ENCODE results near the gene RILP. TPM values are rescaled to one million over a fixed set of nuclear protein-coding genes. Genes with fewer than 3 reads are reported as not detected.
"Not testable (repeated sequence)": the region's sequence is repeated elsewhere in the genome, so short reads cannot be mapped to it uniquely, and the experiment has no call there.

Gene RILP
- 3.4 and 3.8 TPM in 2 replicates for total RNA-seq

GRCh38 chr17:1649844-1650501 lies at the start of gene RILP:
RILP (minus strand) TSS chr17:1649866; CDS start chr17:1649804, 62 bp downstream.
- H3K27me3 ChIP-seq (ENCODE audit: control insufficient read depth, insufficient read depth, low read length), result no peaks in the 10 kb centered on the region
- no peak for TF ChIP-seq CTCF (IDR thresholded peaks at IDR 0.05; ENCODE audit: insufficient read depth, low read length, severe bottlenecking)
- H3K4me3 ChIP-seq (ENCODE audit: low read depth, low read length), result peak within 1 kb of the TSS; percentile 65
- FAIRE-seq, result no peak
- DNase-seq (ENCODE audit: low read depth), result peak; percentile 64
- H3K36me3 ChIP-seq (ENCODE audit: control insufficient read depth, insufficient read depth, low read length), result peaks cover 28% of the 10 kb centered on the region

DNA sequence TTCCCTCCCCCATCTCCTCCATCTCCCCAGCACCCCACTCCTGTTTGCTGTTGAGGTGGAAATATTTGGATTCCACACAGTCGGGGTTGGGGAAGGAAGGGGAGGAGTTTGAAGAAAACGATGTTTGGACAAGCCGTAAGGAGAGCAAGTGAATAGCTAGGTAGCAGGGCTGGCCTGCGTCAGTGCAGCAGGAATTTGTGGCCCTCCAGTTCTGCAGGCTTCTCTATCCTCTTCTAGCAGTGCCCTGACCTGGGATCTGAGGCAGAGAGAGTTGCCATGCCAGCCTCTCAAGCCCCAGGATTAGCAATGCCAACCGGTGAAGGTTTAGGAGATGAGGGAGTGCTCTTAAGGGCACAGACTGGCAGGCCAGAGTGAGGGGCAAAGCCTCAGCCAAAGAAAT lies 48.0 kb upstream of the RILP start:
- no peak overlapping the region for H3K4me3 ChIP-seq (ENCODE audit: low read depth, low read length)
- DNase-seq (ENCODE audit: low read depth) (no peak), FAIRE-seq (no peak)
- no peak for TF ChIP-seq CTCF (IDR thresholded peaks at IDR 0.05; ENCODE audit: insufficient read depth, low read length, severe bottlenecking)
- no peaks in the 10 kb centered on the region for H3K27me3 ChIP-seq (ENCODE audit: control insufficient read depth, insufficient read depth, low read length)
- no peaks in the 10 kb centered on the region for H3K36me3 ChIP-seq (ENCODE audit: control insufficient read depth, insufficient read depth, low read length)

DNA sequence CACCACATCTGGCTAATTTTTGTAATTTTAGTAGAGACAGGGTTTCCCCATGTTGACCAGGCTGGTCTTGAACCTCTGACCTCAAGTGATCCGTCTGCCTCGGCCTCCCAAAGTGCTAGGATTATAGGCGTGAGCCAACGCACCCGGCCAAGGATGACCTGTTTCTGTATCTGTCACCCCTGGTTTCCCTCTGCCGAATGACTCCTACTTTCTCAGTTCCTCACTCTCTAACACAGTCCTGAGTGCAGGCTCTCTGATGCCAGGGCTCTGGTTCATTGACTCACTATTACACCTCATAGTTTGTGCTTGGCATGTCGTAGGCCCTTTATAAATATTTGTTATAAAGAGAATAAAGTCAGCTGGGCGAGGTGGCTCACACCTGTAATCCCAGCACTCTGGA lies 45.7 kb upstream of the RILP start:
- DNase-seq (ENCODE audit: low read depth), result no peak
- no peak for TF ChIP-seq CTCF (IDR thresholded peaks at IDR 0.05; ENCODE audit: insufficient read depth, low read length, severe bottlenecking)
- Histone ChIP-seq H3K4me3 (ENCODE audit: low read depth, low read length) (no peak overlapping the region), H3K36me3 (ENCODE audit: control insufficient read depth, insufficient read depth, low read length) (no peaks in the 10 kb centered on the region), H3K27me3 (ENCODE audit: control insufficient read depth, insufficient read depth, low read length) (no peaks in the 10 kb centered on the region)
- no peak for FAIRE-seq

DNA sequence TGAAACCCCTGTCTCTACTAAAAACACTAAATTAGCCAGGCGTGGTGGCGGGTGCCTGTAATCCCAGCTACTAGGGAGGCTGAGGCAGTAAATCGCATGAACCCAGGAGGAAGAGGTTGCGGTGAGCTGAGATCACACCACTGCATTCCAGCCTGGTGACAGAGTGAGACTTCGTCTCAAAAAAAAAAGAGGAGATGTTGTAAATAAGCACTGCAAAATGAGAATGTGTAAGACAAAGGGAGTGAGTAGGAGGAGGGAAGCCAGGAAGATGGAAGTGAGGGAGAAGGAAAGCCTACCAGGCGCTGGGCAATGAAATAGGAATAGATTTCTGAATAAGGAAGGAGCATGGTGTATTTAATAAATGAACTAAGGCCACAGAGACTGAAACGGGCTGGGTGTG lies 43.7 kb upstream of the RILP start:
- no peaks in the 10 kb centered on the region for H3K27me3 ChIP-seq (ENCODE audit: control insufficient read depth, insufficient read depth, low read length)
- DNase-seq (ENCODE audit: low read depth) (peak; percentile 20), FAIRE-seq (no peak)
- H3K36me3 ChIP-seq (ENCODE audit: control insufficient read depth, insufficient read depth, low read length), result no peaks in the 10 kb centered on the region
- no peak overlapping the region for H3K4me3 ChIP-seq (ENCODE audit: low read depth, low read length)
- no peak for TF ChIP-seq CTCF (IDR thresholded peaks at IDR 0.05; ENCODE audit: insufficient read depth, low read length, severe bottlenecking)

- DNase-seq (ENCODE audit: low read depth) (no peak), FAIRE-seq (no peak)
- H3K27me3 ChIP-seq (ENCODE audit: control insufficient read depth, insufficient read depth, low read length), result no peaks in the 10 kb centered on the region
- H3K36me3 ChIP-seq (ENCODE audit: control insufficient read depth, insufficient read depth, low read length), result no peaks in the 10 kb centered on the region
- no peak for TF ChIP-seq CTCF (IDR thresholded peaks at IDR 0.05; ENCODE audit: insufficient read depth, low read length, severe bottlenecking)
- no peak overlapping the region for H3K4me3 ChIP-seq (ENCODE audit: low read depth, low read length)
Observed at GRCh38 chr17:1690544-1691221, 41.0 kb upstream of the RILP start.

DNA sequence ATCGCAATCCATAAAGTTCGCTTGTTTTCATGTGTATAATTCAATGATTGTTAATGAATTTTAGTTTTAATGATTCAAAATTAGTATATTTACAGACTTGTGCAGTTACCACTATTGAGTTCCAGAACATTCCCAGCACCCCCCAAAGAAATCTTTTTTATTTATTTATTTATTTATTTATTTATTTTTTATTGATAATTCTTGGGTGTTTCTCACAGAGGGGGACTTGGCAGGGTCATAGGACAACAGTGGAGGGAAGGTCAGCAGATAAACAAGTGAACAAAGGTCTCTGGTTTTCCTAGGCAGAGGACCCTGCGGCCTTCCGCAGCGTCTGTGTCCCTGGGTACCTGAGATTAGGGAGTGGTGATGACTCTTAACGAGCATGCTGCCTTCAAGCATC lies 38.7 kb upstream of the RILP start:
- not testable (repeated sequence) for DNase-seq (ENCODE audit: low read depth); FAIRE-seq; H3K27me3 ChIP-seq (ENCODE audit: control insufficient read depth, insufficient read depth, low read length); H3K4me3 ChIP-seq (ENCODE audit: low read depth, low read length); H3K36me3 ChIP-seq (ENCODE audit: control insufficient read depth, insufficient read depth, low read length)
